Epithelial cell of prostate (primary cell): Measurements from ENCODE around the gene SEPTIN3.

Source experiments
- DNase-seq: peaks from one replicate; pipeline ENCODE4 v3.0.0-alpha.2; 2011; ENCODE audit warnings: low read depth, low spot score
- H3K27ac ChIP-seq: fragments of 450-650 bp; 2 replicates; pipeline ENCODE4 v1.5.1; 2017; ENCODE audit warnings: mild to moderate bottlenecking

The SEPTIN3 gene

DNA sequence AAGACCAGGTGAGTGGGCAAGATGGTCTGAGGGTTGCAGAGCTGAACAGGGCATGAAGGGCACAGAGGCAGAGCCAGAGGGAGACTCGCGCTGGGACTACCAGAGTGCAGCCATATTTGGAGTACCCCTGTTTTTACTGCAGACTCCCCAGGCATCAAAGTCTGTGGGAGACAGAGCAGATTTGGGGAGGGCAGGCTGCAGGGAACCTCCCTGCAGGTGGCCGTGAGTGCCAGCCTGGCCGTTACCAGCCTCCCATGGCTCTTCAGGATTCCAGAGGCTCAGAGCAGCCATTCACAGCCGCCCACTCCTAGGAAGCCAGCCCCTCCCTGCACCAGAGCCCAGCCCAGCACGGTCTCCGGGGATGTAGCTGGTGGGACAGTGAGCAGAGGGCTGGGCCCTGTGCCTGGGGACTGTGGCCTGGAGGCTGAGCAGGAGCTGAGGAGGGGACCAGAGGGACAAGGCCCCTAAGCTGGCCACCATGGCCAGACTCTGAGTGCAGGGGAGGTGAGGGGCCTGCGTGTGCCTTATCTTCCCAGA is at the start of gene SEPTIN3:
TSS of gene SEPTIN3 (plus strand) at position 334 of the 537 bp plus-strand sequence. CDS start 2,050 bp downstream, outside the sequence.
- no peak within 1 kb of the TSS for H3K27ac ChIP-seq
- DNase-seq, result no peak

DNA sequence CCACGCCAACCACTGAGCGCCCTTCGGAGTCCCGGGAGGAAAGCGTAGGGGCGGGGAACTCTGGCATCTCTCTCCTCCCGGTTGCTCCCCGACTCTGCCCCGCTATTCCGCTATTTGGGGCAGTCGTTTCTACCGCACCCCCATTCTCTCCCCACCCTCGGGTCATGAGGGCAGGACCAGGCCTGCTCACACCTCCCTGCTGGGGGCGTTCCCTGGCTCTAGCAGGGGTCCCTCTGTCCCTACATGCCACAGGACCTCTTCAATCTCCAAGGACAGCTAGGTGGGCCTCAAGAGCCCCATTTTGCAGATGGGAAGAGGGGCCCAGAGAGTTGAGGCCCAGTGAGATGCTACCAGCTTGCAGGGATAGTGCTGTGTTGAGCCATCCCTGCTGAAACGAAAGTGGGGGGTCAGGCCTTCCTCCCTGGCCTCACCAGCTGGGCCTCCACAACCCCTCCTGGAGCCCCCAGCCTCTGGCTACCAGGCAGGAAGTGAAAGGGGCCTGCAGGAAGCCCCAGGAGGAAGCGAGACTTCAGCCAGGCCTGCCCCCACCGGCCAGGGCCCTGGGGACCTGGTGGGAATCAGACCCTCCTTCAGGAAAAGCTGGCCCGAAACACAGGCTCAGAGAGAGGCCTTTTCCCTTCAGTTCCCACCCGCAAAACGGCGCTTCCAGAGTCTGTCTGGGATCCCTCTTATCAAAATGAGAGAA is 48.8 kb upstream of the SEPTIN3 start:
- no peak overlapping the region for H3K27ac ChIP-seq
- no peak for DNase-seq

DNA sequence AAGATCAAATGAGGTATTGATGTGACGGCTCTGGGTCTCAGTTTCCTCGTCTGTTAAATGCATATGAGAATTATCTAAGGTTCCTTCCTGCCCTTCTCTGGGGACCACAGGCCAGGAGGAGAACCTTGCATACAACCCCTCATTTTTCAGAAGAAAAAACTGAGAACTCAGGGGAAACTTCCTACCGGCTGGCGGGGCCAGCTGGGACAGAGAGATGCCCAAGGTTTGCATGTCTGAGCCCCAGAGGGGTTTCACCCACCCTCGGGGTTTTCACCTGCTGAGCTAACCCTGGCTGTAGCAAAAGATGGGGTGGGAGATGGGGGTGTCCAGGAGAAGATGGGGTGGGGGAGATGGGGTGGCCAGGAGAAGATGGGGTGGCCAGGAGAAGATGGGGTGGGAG is 46.9 kb upstream of the SEPTIN3 start:
- DNase-seq, result no peak
- H3K27ac ChIP-seq, result no peak overlapping the region

- no peak overlapping the region for H3K27ac ChIP-seq
- DNase-seq, result no peak
Measured at GRCh38 chr22:41922940-41923594, 46.2 kb upstream of the SEPTIN3 start.

GRCh38 chr22:41923595-41924276 is 45.5 kb upstream of the SEPTIN3 start:
- DNase-seq, result no peak
- H3K27ac ChIP-seq, result no peak overlapping the region

GRCh38 chr22:41925783-41926460 is 43.3 kb upstream of the SEPTIN3 start:
- no peak for DNase-seq
- H3K27ac ChIP-seq, result no peak overlapping the region

DNA sequence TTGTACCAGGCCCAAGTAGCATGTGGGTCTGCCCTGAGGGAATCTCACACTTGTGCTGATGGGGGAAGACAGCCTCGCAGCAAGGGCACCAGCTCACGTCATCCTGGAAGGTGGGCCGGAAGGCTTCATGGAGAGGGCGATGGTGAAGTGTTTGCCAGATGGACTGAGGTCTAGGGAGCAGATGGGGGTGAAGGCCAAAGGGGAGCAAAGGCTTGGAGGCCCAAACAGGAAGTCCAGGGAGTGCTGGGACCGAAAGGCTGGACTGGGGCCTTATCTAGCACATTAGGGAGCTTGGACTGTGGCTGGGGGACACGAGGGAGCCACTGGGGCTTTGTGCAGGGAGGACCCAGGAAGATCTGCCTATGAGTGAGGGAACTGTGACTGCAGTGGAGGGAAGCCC is 41.4 kb upstream of the SEPTIN3 start:
- no peak overlapping the region for H3K27ac ChIP-seq
- no peak for DNase-seq

DNA sequence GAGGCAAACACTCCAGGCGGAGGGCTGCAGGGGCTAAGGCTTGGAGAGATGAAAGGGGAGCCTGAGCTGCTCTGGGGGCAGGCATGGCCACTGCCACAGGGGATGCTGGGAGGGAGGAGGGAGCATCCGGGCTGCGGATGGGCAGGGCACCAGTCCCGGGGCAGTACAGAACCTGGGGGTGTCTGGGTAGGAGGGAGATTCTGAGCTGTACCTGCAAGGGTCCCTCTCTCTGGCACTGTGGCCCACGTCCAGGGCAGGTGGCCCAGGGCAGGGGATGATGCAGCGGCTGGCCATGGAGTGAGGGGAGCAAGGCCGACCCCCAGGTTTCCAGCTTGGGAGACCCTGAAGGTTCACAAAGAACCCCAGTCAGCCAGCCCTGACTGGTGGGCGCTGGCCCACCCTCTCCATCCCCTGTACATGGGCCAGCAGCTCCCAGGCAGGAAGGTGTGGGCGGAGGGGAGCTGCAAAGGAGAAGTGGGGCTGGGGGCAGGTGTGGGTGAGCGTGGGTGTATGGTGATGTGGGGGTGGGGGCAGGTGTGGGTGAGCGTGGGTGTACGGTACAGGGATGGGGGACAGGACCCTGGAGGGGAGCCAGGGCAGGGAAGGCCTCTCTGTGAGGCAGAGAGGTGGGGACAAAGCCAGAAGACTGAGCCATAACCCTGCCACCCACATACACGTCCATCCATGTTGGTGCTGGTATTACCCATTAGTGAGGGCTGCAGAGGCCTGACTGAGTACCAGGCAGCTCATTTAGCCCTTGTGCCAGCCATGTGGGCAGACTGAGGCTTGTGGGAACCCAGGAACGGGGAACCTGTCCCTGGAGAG is 40.4 kb upstream of the SEPTIN3 start:
- no peak overlapping the region for H3K27ac ChIP-seq
- DNase-seq, result no peak

GRCh38 chr22:41929418-41929810 is 39.8 kb upstream of the SEPTIN3 start:
- H3K27ac ChIP-seq, result no peak overlapping the region
- no peak for DNase-seq

GRCh38 chr22:41931701-41932269 is 37.5 kb upstream of the SEPTIN3 start:
- H3K27ac ChIP-seq, result no peak overlapping the region
- no peak for DNase-seq

GRCh38 chr22:41932353-41932752 is 36.9 kb upstream of the SEPTIN3 start:
- DNase-seq, result no peak
- no peak overlapping the region for H3K27ac ChIP-seq

DNA sequence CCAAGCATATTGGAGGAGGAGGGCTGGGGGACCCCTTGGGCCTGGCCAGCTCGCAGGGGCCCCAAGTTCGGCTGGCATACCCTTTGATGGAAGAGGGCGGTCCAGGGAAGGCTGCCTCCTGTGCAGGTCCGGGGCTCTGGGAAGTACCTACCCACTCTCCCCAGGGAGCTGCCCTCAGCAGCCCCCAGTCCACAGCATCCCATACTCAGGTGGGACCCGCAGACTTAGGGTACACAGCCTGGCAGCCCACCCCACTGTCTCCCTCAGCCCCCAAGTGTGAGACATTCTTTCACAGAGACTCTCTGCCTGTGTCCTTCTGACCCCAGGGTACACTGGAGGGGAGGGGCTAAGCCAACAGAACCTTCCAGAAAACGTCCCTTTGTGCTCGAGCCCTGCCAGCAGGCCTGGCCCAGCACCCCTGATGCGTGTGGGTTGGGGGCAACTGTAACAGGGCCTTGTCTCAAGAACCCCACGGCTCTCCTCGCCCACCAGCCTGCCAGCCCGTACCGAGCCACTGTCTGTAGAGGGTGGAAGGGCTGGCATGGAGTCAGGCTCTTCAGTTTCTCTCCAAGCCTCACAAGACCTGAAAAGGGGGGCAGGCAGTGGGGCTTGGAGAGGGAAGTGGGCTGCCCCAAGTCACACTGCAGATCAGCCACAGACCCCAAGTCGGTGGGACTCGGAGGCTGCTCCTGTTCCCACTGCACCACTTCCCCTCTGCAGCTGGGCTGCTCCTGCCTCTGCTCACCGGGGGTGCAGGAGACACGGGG is 35.6 kb upstream of the SEPTIN3 start:
- H3K27ac ChIP-seq, result no peak overlapping the region
- no peak for DNase-seq

DNA sequence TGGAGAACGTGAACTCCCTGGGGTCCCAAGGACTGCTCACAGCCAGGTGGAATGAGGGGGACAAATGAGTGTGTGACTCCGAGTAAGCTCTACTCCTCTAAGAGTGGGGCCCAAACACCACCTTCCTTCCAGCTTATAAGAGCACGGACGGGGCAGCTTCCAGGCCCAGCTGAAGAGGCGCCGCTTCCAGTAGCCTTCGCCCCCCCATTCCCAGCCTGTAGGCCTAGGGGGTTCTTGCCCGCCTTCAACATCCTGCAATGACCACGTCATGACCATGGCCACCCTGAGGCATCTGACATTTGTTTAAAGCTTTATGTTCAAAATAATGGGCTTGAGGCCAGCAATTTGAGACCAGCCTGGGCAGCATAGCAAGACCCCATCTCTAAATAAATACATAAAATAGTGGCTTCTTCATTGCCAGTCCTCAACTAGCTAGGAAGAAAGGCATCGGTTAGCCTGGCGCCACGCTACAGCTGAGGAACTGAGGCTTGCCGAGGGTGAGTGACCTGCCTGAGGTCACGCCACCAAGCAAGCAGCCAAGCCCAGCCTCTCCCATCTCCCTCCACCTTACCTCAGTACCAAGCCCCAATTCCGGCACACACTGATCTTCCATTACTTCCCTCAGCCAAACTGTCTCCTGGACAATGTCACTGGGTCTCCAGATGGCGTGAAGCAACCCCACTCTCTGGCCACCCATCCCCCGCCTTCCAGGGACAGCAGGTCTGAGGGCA is 34.8 kb upstream of the SEPTIN3 start:
- H3K27ac ChIP-seq, result no peak overlapping the region
- DNase-seq, result no peak

GRCh38 chr22:41935015-41935351 is 34.3 kb upstream of the SEPTIN3 start:
- H3K27ac ChIP-seq, result no peak overlapping the region
- no peak for DNase-seq

- no peak overlapping the region for H3K27ac ChIP-seq
- no peak for DNase-seq
Measured at GRCh38 chr22:41935509-41935908, 33.7 kb upstream of the SEPTIN3 start.

- no peak overlapping the region for H3K27ac ChIP-seq
Measured at GRCh38 chr22:41936894-41937169, 32.4 kb upstream of the SEPTIN3 start.

DNA sequence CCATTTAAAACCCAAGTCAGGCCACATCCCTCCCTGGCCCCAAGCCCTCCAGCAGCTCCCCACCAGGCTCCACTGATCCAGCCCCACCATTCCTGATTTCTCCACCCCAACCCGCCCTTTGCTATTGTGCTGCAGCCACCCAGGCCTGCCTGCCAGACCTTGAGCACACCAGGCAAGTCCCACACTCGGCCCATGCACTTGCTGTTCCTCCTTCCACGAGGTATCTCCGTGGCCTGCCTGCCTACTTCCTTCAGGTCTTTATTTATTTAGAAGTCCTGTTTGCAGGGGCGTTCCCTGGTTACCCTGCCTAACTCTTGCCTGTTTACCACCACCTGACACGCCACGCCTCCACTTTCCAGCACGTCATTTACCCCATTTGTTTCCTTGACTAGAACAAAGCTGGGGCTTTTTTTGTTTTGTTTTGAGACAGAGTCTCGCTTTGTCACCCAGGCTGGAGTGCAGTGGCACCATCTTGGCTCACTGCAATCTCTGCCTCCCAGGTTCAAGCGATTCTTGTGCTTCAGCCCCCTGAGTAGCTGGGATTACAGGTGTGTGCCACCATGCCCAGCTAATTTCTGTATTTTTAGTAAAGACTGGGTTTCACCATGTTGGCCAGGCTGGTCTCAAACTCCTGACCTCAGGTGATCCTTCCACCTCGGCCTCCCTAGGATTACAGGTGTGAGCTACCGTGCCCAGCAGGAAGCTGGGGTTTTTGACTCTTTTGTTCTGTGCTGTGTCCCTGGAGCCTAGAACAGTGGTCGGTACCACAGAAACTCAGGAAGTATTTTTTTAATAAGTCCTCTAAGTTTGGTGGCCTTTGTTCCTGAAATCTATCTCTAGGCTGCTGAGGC is 29.0 kb upstream of the SEPTIN3 start:
- peak overlapping the region; percentile 72 for H3K27ac ChIP-seq
- peak; percentile 22 for DNase-seq

More at GRCh38 chr22:41936894-41937169, 32.4 kb upstream of the SEPTIN3 start:
- DNase-seq, result no peak
